ENCODE measurements around the gene GRK2. TPM values are rescaled to one million over a fixed set of nuclear protein-coding genes. Genes with fewer than 3 reads are reported as not detected.

The GRK2 gene
- total and polyA plus RNA-seq, 12 donors = 34.2 to 65.0 (median 45.5) TPM

DNA sequence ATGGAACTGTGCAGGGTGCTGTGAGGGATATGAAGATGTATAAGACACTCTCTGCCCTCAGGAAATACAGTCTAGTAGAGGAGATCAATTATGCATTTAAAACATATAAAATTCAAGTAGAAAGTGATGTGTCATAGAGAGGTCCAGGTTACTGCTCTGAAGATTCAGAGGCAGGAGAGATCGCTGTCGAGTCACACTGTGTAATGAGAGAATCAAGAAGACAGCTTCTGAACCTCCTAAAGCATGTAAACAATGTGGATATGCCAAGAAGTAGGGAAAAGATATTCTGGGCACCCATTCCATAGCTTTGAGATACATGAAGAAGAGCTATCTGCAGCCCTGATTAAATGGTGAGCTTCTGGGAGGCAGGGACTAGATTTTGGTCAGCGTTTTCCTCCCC, 53.7 kb downstream of the GRK2 start:
- intact Hi-C loops (cut with DNase I) = no loop called here
- Histone ChIP-seq H3K27me3 (no peaks in the 10 kb centered on the region), H3K4me3 (no peak overlapping the region), H3K36me3 (peaks cover 0 to 11% (median 0%) of the 10 kb centered on the region in 9 donors), H3K9me3 (no peaks in the 10 kb centered on the region), H3K27ac (no peak overlapping the region), H3K4me1 (peaks cover 4 to 23% (median 17%) of the 10 kb centered on the region in 9 donors)
- TF ChIP-seq, protein P1, sequence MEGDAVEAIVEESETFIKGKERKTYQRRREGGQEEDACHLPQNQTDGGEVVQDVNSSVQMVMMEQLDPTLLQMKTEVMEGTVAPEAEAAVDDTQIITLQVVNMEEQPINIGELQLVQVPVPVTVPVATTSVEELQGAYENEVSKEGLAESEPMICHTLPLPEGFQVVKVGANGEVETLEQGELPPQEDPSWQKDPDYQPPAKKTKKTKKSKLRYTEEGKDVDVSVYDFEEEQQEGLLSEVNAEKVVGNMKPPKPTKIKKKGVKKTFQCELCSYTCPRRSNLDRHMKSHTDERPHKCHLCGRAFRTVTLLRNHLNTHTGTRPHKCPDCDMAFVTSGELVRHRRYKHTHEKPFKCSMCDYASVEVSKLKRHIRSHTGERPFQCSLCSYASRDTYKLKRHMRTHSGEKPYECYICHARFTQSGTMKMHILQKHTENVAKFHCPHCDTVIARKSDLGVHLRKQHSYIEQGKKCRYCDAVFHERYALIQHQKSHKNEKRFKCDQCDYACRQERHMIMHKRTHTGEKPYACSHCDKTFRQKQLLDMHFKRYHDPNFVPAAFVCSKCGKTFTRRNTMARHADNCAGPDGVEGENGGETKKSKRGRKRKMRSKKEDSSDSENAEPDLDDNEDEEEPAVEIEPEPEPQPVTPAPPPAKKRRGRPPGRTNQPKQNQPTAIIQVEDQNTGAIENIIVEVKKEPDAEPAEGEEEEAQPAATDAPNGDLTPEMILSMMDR (IDR thresholded peaks at IDR 0.05) = no peak
- no peak for ATAC-seq
- no peak for DNase-seq
- 88% methylated on average over 3 of the region's 3 CpGs for WGBS, 2 donors

DNA sequence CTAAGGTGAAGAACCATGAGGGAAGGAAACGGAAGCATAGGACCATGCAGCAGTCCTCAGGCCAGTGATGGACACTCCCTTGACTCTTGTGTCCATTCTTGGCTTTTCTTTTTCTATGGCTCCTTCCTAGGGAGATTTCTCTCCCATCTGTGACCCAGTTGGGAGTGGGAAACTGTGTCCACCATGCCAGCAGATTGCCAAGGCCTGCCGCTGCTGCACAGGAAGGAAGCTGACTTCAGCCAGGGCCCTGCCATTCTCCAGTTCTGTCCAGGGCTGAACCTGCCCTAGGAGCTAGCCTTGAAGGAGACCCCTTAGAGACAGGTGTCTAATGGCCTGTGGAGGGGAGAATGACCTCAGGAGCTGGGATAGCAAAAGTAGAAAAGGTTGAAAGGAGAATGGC, 54.4 kb downstream of the GRK2 start:
- intact Hi-C loops (cut with DNase I) = no loop called here
- H3K4me1 ChIP-seq = peaks cover 4 to 23% (median 17%) of the 10 kb centered on the region in 9 donors
- DNase-seq (no peak), ATAC-seq (no peak)
- H3K4me3 ChIP-seq = no peak overlapping the region
- no peak overlapping the region for H3K27ac ChIP-seq
- H3K9me3 ChIP-seq = no peaks in the 10 kb centered on the region
- H3K27me3 ChIP-seq = no peaks in the 10 kb centered on the region
- peaks cover 0 to 11% (median 0%) of the 10 kb centered on the region in 9 donors for H3K36me3 ChIP-seq
- 90 to 91% methylated on average over 2 of the region's 2 CpGs for WGBS, 2 donors
- TF ChIP-seq, protein P1 (IDR thresholded peaks at IDR 0.05) = no peak

DNA sequence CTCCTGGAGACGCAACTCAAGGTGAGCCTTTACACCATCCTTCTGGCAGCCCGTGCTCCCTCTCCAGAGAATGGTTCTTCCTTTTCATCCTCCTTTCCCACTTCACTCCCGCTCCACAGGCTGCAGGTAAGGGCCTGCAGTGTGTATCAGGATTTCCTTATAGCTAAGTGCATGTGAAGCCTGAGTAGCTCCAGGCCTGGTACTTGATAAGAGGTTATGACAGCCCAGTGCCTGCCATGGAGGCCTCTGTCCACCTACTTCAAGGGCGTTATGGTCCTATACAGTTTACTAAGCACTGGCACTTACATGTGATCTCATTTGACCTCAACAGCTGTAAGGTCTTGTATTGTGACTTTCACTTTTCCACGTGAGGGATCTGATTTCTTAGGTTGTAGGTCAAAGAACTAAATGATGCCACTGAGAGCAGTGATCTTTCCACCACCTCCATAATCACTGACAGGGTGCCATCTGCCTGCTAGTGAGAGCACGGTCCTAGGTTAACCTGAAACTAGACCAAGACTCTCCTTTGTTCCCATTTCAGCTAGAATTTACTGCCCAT, 55.1 kb downstream of the GRK2 start:
- TF ChIP-seq, protein P1 (IDR thresholded peaks at IDR 0.05) = no peak
- H3K4me1 ChIP-seq = peaks cover 4 to 22% (median 16%) of the 10 kb centered on the region in 9 donors
- WGBS, 2 donors = 83 to 86% methylated on average over 6 of the region's 6 CpGs
- no peaks in the 10 kb centered on the region for H3K27me3 ChIP-seq
- no peaks in the 10 kb centered on the region for H3K9me3 ChIP-seq
- DNase-seq = no peak
- peaks cover 0 to 11% (median 0%) of the 10 kb centered on the region in 9 donors for H3K36me3 ChIP-seq
- H3K27ac ChIP-seq = no peak overlapping the region
- intact Hi-C loops (cut with DNase I) = no loop called here
- no peak for ATAC-seq
- no peak overlapping the region for H3K4me3 ChIP-seq

DNA sequence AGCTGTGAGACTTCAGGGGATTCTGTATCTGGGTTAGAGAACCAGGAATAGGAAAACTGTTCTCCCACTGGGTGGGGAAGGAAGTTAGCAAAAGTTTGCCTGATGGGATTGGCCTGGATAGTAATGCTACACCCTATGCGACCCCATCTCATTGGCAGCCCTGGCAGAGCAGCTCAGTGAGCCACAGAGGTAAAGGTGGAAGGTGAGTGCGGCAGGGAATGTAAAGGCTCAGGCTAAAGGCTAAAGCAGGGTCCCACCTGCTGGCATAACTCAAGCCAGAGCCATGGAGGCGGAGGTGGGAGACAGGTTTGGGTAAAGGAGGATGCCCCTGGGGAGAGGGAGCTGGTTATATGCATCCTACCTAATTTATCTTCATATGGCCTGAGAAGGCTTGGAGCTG, 55.8 kb downstream of the GRK2 start:
- Histone ChIP-seq H3K4me3 (no peak overlapping the region), H3K9me3 (no peaks in the 10 kb centered on the region), H3K36me3 (peaks cover 0 to 11% (median 0%) of the 10 kb centered on the region in 9 donors), H3K27me3 (no peaks in the 10 kb centered on the region), H3K4me1 (peaks cover 4 to 15% (median 12%) of the 10 kb centered on the region in 9 donors), H3K27ac (no peak overlapping the region)
- WGBS, 2 donors = 96 to 97% methylated on average over 3 of the region's 3 CpGs
- ATAC-seq (no peak), DNase-seq (no peak)
- TF ChIP-seq, protein P1 (IDR thresholded peaks at IDR 0.05) = no peak
- intact Hi-C loops (cut with DNase I) = no loop called here
